ENCODE results near the gene GAPVD1. TPM values are rescaled to one million over a fixed set of nuclear protein-coding genes. Genes with fewer than 3 reads are reported as not detected.

The GAPVD1 gene
- total RNA-seq, 1 donor from 2014 or later: 54.8 TPM

DNA sequence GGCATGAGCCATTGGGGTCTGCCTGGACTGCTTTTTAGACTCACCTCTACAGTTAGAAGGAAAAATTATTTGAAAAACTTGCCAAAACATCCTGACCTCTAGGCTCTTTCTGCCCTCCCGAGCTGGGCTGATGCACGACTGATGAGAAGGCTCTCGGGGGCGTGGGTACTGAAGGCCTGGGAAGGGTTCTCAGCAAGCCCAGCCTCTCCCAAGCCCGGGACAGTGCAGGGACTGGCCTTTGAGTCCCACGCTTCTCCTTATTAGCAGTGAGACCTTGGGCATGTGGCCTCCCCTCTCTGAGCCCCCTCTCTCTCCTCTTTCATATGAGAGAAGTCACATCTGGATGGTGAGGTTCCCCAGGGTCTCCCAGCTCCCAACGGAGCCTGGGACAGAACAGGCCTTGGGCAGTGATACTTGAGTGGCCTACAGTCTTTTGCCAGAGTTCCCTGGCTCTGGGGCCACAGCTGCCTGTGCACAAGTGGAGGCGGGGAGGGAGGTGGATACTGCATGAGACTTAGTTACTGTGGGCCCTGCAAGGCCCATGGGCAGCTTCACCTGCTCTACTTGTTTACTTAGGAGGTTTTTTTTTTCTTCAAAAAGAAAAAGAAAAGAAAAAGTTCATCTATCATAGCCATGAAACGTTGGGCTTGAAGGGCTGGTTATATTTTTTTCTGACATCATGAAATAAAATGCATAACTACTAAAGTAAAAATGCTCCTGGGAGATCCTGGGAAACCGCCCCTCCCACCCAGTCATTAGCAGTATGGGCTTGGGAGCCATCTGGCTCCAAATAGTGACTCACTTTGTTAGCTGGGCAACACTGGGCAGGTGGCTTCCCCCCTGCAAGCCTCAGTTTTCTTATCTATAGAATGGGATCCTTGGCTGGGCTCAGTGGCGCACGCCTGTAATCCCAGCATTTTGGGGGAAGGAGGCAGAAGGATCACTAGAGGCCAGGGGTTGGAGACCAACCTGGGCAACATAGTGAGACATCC is 139.4 kb downstream of the GAPVD1 start:
- DNase-seq (ENCODE audit: extremely low spot score in 2 of 2): no peak
- Histone ChIP-seq H3K4me3 (no peak overlapping the region), H3K36me3 (no peaks in the 10 kb centered on the region), H3K27ac (no peak overlapping the region), H3K27me3 (no peaks in the 10 kb centered on the region), H3K4me1 (no peaks in the 10 kb centered on the region), H3K9me3 (no peaks in the 10 kb centered on the region)
- TF ChIP-seq POLR2A (IDR thresholded peaks at IDR 0.05) (no peak), POLR2AphosphoS5 (IDR thresholded peaks at IDR 0.05; ENCODE audit: insufficient read depth in 1 of 2, low read depth in 1 of 2) (no peak)
- TF ChIP-seq, protein P1, sequence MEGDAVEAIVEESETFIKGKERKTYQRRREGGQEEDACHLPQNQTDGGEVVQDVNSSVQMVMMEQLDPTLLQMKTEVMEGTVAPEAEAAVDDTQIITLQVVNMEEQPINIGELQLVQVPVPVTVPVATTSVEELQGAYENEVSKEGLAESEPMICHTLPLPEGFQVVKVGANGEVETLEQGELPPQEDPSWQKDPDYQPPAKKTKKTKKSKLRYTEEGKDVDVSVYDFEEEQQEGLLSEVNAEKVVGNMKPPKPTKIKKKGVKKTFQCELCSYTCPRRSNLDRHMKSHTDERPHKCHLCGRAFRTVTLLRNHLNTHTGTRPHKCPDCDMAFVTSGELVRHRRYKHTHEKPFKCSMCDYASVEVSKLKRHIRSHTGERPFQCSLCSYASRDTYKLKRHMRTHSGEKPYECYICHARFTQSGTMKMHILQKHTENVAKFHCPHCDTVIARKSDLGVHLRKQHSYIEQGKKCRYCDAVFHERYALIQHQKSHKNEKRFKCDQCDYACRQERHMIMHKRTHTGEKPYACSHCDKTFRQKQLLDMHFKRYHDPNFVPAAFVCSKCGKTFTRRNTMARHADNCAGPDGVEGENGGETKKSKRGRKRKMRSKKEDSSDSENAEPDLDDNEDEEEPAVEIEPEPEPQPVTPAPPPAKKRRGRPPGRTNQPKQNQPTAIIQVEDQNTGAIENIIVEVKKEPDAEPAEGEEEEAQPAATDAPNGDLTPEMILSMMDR (IDR thresholded peaks at IDR 0.05): no peak
- intact Hi-C loops (cut with DNase I): loop anchor here (10.0 kb wide), 1 partner anchor 234 kb away; no protein-coding TSS in a partner anchor

DNA sequence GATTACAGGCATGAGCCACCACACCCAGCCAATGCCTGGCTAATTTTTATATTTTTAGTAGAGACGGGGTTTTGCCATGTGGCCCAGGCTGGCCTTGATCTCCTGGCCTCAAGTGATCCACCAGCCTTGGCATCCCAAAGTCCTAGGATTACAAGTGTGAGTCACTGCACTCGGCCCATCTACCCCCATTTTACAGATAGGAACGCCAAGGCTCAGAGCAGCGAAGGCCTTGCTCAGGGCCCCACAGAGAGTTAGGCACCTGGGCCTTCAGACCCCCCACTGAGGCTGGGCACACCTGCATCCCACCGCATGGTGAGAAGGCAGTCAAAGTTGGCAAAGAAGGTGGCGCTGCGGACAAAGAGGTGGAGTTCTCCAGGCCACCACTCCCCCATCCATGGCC is 143.1 kb downstream of the GAPVD1 start:
- intact Hi-C loops (cut with DNase I): loop anchor here (5.0 to 10.0 kb wide), 2 partner anchors 230 to 993 kb away; no protein-coding TSS in a partner anchor
- TF ChIP-seq POLR2A (IDR thresholded peaks at IDR 0.05) (no peak), POLR2AphosphoS5 (IDR thresholded peaks at IDR 0.05; ENCODE audit: insufficient read depth in 1 of 2, low read depth in 1 of 2) (no peak)
- no peak overlapping the region for H3K4me3 ChIP-seq
- H3K9me3 ChIP-seq: no peaks in the 10 kb centered on the region
- H3K27ac ChIP-seq: no peak overlapping the region
- no peaks in the 10 kb centered on the region for H3K27me3 ChIP-seq
- peaks cover 14% of the 10 kb centered on the region for H3K4me1 ChIP-seq
- no peak for DNase-seq (ENCODE audit: extremely low spot score in 2 of 2)
- no peaks in the 10 kb centered on the region for H3K36me3 ChIP-seq

DNA sequence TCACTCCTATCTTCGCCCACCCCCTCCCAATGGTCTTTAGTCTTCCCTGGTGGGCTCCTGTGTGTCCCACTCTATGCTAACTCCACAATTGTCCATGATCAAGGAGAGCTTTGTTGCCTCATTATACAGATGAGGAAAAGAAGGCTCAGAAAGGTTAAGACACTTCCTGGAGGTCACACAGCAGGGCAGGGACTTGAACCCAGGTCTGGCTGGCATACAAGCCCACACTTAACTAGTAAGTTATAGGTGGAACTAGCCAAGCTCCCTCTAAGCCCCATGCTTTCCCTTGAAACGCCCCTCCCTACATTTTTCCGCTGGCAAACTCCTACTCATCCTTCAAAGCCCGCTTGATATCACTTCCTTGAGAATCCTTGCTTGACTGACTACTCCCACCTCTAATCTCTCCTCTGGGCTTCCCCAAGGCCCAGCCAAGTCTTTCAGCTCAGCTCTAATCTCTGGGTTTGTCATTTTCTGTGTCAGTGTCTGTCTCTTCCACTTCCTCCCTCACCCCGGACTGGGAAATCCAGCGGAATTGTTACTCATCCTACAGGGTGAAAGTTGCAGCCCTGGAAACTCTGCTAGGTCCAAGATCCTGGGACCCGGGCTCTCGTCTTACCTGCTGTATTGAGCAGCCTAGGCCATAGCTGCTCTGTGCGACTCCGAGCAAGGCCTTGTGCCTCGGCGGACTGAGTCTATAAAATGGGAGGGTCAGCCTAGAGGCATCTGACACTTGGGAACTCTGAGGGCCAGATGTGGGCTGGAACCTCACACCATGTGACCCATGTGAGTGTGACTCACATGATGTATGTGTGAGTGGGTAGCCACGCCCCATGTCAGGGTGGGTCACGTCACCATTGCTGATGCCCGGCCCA is 144.5 kb downstream of the GAPVD1 start:
- H3K4me3 ChIP-seq: no peak overlapping the region
- H3K27me3 ChIP-seq: no peaks in the 10 kb centered on the region
- H3K4me1 ChIP-seq: peaks cover 14% of the 10 kb centered on the region
- TF ChIP-seq POLR2A (IDR thresholded peaks at IDR 0.05) (no peak), POLR2AphosphoS5 (IDR thresholded peaks at IDR 0.05; ENCODE audit: insufficient read depth in 1 of 2, low read depth in 1 of 2) (no peak)
- TF ChIP-seq, protein P1 (IDR thresholded peaks at IDR 0.05): no peak
- no peaks in the 10 kb centered on the region for H3K9me3 ChIP-seq
- H3K36me3 ChIP-seq: no peaks in the 10 kb centered on the region
- no peak overlapping the region for H3K27ac ChIP-seq
- no peak for DNase-seq (ENCODE audit: extremely low spot score in 2 of 2)
- intact Hi-C loops (cut with DNase I): loop anchor here (5.0 to 10.0 kb wide), 2 partner anchors 229 to 991 kb away; no protein-coding TSS in a partner anchor

DNA sequence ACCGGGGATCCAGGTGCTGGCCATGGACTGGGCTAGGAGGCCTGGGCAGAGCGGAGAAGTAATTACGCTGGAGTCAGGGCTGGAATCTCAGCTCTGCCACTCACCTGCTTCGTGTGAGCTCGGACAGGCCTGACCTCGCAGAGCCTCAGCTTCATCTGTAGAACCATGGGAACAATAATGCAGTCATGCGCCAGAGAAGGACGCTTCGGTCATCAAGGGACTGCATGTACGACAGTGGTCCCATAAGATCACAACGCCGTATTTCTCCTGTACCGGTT is 145.1 kb downstream of the GAPVD1 start:
- no peaks in the 10 kb centered on the region for H3K36me3 ChIP-seq
- H3K27ac ChIP-seq: no peak overlapping the region
- no peak overlapping the region for H3K4me3 ChIP-seq
- intact Hi-C loops (cut with DNase I): loop anchor here (5.0 to 10.0 kb wide), 2 partner anchors 228 to 991 kb away; no protein-coding TSS in a partner anchor
- TF ChIP-seq POLR2AphosphoS5 (IDR thresholded peaks at IDR 0.05; ENCODE audit: insufficient read depth in 1 of 2, low read depth in 1 of 2): no peak
- no peak for TF ChIP-seq POLR2A (IDR thresholded peaks at IDR 0.05)
- TF ChIP-seq, protein P1 (IDR thresholded peaks at IDR 0.05): no peak
- no peaks in the 10 kb centered on the region for H3K27me3 ChIP-seq
- H3K4me1 ChIP-seq: peaks cover 14% of the 10 kb centered on the region
- no peak for DNase-seq (ENCODE audit: extremely low spot score in 2 of 2)
- no peaks in the 10 kb centered on the region for H3K9me3 ChIP-seq

DNA sequence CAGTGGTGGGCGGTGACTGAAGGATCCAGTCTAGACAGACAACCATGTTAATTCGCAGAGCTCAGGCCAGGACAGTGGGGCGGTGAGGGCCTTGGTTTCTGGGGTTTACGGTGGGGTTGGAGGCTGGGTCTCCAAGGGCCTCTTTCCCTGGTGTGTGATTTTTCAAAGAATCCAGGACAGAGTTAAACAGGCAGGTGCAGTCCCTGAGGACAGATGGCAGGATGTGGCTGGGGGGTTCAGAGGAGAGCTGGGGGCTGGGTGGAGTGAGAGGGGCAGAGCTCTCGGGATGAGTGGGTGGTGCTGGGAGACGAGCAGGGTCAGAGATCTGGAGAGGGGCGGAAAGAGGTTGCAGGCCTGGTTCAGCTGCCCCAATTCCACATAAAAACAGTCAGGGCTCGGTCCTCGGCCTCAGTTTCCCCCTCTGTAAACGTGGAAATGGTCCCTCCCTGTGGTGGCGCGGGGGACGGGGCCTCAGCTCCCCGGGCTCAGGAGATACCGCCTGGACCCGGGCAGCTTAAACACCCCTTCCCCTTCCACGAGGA is 145.9 kb downstream of the GAPVD1 start:
- TF ChIP-seq, protein P1 (IDR thresholded peaks at IDR 0.05): no peak
- TF ChIP-seq POLR2AphosphoS5 (IDR thresholded peaks at IDR 0.05; ENCODE audit: insufficient read depth in 1 of 2, low read depth in 1 of 2) (no peak), POLR2A (IDR thresholded peaks at IDR 0.05) (no peak)
- no peak for DNase-seq (ENCODE audit: extremely low spot score in 2 of 2)
- Histone ChIP-seq H3K9me3 (no peaks in the 10 kb centered on the region), H3K4me1 (peaks cover 14% of the 10 kb centered on the region), H3K36me3 (no peaks in the 10 kb centered on the region), H3K4me3 (peak overlapping the region; percentile 53 to 78), H3K27me3 (no peaks in the 10 kb centered on the region), H3K27ac (peak overlapping the region; percentile 78)
- intact Hi-C loops (cut with DNase I): loop anchor here (5.0 to 10.0 kb wide), 2 partner anchors 227 to 990 kb away; no protein-coding TSS in a partner anchor
